DOHH2 (cell line): ENCODE results near the gene GOLM1.

ENCODE experiments used
- H3F3A ChIP-seq: fragments of 200-600 bp; sonication (generic), shearing (Covaris generic); 2 replicates; pipeline ENCODE4 v1.6.0; 2016; ENCODE audit warnings: antibody characterized with exemption, mild to moderate bottlenecking; ENCODE audit not compliant: control insufficient read depth, insufficient read depth
- H3K27ac ChIP-seq: fragments of 200-600 bp; sonication (generic); 2 replicates; pipeline ENCODE4 v1.5.1; 2014; ENCODE audit warnings: low read depth, mild to moderate bottlenecking, low read length, moderate library complexity
- H3K27me3 ChIP-seq: fragments of 200-600 bp; sonication (generic); 2 replicates; pipeline ENCODE4 v1.6.1; 2014; ENCODE audit warnings: mild to moderate bottlenecking, low read length, mixed read lengths; ENCODE audit not compliant: control insufficient read depth
- H3K36me3 ChIP-seq: fragments of 200-600 bp; sonication (generic); 2 replicates; pipeline ENCODE4 v1.6.1; 2014; ENCODE audit warnings: mild to moderate bottlenecking, low read length, moderate library complexity, mixed read lengths; ENCODE audit not compliant: control insufficient read depth
- H3K4me1 ChIP-seq: fragments of 200-600 bp; sonication (generic); 2 replicates; pipeline ENCODE4 v1.6.1; 2014; ENCODE audit warnings: mild to moderate bottlenecking, low read length, mixed read lengths; ENCODE audit not compliant: control insufficient read depth
- H3K4me2 ChIP-seq: fragments of 200-600 bp; sonication (generic); 2 replicates; pipeline ENCODE4 v1.6.0; 2014; ENCODE audit warnings: mild to moderate bottlenecking, low read length, moderate library complexity
- H3K4me3 ChIP-seq: fragments of 200-600 bp; sonication (generic); 2 replicates; pipeline ENCODE4 v1.5.1; 2014; ENCODE audit warnings: mild to moderate bottlenecking, low read length, mixed read lengths
- H3K79me2 ChIP-seq: fragments of 200-600 bp; sonication (generic); 2 replicates; pipeline ENCODE4 v1.6.1; 2014; ENCODE audit warnings: mild to moderate bottlenecking, low read length, mixed read lengths; ENCODE audit not compliant: control insufficient read depth
- H3K9me2 ChIP-seq: fragments of 200-600 bp; sonication (generic); replicated peaks from 2 replicates; pipeline ENCODE4 v1.6.1; 2014; ENCODE audit warnings: mild to moderate bottlenecking, low read length, mixed read lengths; ENCODE audit not compliant: control insufficient read depth
- H3K9me3 ChIP-seq: fragments of 200-600 bp; sonication (generic); 2 replicates; pipeline ENCODE4 v1.6.1; 2014; ENCODE audit warnings: antibody characterized with exemption, low read length, mixed read lengths; ENCODE audit not compliant: control insufficient read depth, insufficient read depth
- H4K20me1 ChIP-seq: fragments of 200-600 bp; sonication (generic); 2 replicates; pipeline ENCODE4 v1.6.0; 2014; ENCODE audit warnings: low read depth, mild to moderate bottlenecking, antibody characterized with exemption, low read length, moderate library complexity; ENCODE audit not compliant: control insufficient read depth, insufficient read depth
- EZH2phosphoT487 ChIP-seq: fragments of 200-600 bp; sonication (generic); IDR thresholded peaks from 2 replicates; pipeline ENCODE4 v1.6.1; 2017; ENCODE audit warnings: borderline replicate concordance, mild to moderate bottlenecking, antibody characterized with exemption, low read length, moderate library complexity, mixed read lengths
- TF ChIP-seq, protein P1 (sequence below): fragments of 200-600 bp; sonication (generic); IDR thresholded peaks from one replicate; pipeline ENCODE4 v1.5.1; 2014; ENCODE audit warnings: antibody characterized with exemption, mild to moderate bottlenecking, low read depth, low read length; ENCODE audit not compliant: poor library complexity, severe bottlenecking

Gene GOLM1

DNA sequence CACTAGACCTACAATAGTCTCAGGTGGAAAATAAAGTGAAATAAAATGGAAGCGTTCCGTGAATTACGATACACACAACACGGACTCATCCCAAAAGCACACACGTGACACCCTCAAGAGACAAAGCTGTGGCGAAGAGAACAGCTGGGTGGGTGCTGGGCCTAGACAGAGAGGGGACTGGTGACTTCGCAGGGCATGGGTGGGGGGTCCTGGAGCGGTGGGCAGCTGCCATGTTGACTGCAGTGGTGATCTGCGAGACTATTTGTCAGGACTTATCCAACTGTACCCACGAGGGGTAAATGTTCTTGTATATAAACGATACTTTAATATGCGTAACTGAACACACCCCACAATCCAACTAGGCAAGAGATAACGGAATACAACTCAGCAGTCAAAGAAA is 52.0 kb downstream of the GOLM1 start:
- Histone ChIP-seq H3K9me3 (no peaks in the 10 kb centered on the region), H3K4me2 (no peak overlapping the region), H3K27ac (no peak overlapping the region), H3K4me3 (no peak overlapping the region), H3F3A (no peaks in the 10 kb centered on the region), H3K27me3 (no peaks in the 10 kb centered on the region), H4K20me1 (no peaks in the 10 kb centered on the region), H3K36me3 (no peaks in the 10 kb centered on the region), H3K4me1 (no peaks in the 10 kb centered on the region), H3K79me2 (no peaks in the 10 kb centered on the region), H3K9me2 (no peaks in the 10 kb centered on the region)
- no peak for TF ChIP-seq EZH2phosphoT487
- TF ChIP-seq, protein P1, sequence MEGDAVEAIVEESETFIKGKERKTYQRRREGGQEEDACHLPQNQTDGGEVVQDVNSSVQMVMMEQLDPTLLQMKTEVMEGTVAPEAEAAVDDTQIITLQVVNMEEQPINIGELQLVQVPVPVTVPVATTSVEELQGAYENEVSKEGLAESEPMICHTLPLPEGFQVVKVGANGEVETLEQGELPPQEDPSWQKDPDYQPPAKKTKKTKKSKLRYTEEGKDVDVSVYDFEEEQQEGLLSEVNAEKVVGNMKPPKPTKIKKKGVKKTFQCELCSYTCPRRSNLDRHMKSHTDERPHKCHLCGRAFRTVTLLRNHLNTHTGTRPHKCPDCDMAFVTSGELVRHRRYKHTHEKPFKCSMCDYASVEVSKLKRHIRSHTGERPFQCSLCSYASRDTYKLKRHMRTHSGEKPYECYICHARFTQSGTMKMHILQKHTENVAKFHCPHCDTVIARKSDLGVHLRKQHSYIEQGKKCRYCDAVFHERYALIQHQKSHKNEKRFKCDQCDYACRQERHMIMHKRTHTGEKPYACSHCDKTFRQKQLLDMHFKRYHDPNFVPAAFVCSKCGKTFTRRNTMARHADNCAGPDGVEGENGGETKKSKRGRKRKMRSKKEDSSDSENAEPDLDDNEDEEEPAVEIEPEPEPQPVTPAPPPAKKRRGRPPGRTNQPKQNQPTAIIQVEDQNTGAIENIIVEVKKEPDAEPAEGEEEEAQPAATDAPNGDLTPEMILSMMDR: no peak

DNA sequence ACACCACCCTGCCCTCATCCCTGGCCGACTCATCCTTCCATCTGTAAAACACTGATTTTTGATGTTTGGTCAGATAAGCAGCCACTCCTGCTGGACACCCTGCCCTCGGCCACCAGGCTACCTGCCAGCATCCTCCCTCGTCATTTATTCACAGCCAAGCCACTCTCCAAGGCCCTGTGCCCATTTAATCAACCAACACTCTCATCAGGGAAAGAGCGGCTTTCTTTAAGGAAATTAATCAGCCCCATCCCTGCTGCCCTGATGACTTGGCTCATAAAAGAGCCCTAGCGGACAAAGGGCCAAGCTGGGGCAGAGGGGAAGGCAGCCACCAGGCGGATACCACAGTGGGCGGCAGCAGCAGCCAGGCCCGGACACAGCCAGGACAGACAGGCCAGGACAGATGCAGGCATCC is 52.4 kb downstream of the GOLM1 start:
- TF ChIP-seq EZH2phosphoT487: no peak
- TF ChIP-seq, protein P1: no peak
- H3K9me2 ChIP-seq: no peaks in the 10 kb centered on the region
- no peak overlapping the region for H3K4me3 ChIP-seq

DNA sequence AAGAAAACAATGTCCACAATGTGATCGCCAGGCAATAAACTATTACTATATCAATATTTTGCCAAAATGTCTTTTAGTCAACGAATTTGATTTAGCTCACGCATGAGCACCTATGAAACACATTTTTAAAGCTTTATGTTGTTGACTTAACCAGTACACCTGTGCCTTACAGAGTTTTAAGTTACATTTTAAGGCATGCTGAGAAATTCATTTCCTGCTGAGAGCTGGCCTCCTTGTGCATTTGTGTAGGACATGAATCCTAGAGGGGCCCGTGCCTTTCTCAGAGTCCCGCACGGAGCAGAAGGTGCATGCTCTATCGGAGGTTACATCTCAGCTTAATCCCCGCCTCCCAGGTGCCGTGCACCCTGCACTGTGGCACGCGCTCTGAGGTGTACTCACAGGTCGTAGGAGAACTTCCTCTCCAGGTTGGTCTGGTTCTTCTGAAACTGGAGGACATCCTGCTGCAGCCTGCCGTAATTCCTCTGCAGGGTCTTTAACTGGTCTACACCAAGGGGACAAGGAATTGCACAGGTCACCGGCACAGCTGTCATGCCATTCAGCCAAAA is 53.2 kb downstream of the GOLM1 start:
- Histone ChIP-seq H3K4me3 (no peak overlapping the region), H3K36me3 (no peaks in the 10 kb centered on the region), H3K27ac (no peak overlapping the region), H3K79me2 (no peaks in the 10 kb centered on the region), H3K9me3 (no peaks in the 10 kb centered on the region), H3K9me2 (no peaks in the 10 kb centered on the region), H3K4me1 (no peaks in the 10 kb centered on the region), H3F3A (no peaks in the 10 kb centered on the region), H3K27me3 (no peaks in the 10 kb centered on the region), H4K20me1 (no peaks in the 10 kb centered on the region), H3K4me2 (no peak overlapping the region)
- TF ChIP-seq, protein P1: no peak
- no peak for TF ChIP-seq EZH2phosphoT487

More for the DNA sequence above, 52.4 kb downstream of the GOLM1 start:
- Histone ChIP-seq H3K36me3 (no peaks in the 10 kb centered on the region), H3F3A (no peaks in the 10 kb centered on the region), H3K9me3 (no peaks in the 10 kb centered on the region), H3K27me3 (no peaks in the 10 kb centered on the region), H4K20me1 (no peaks in the 10 kb centered on the region), H3K27ac (no peak overlapping the region), H3K4me1 (no peaks in the 10 kb centered on the region), H3K4me2 (no peak overlapping the region), H3K79me2 (no peaks in the 10 kb centered on the region)
